ENCODE data around the gene CDK17. TPM values are rescaled to one million over a fixed set of nuclear protein-coding genes. Genes with fewer than 3 reads are reported as not detected.

CDK17 gene
- total RNA-seq, 1 donor from 2014 or later: 33.8 TPM

GRCh38 chr12:96247563-96247962 is 152.7 kb downstream of the CDK17 start:
- no peak for TF ChIP-seq CTCF (IDR thresholded peaks at IDR 0.05)
- H3K9me3 Mint-ChIP-seq (ENCODE audit: unreplicated experiment): no peaks in the 10 kb centered on the region
- peak overlapping the region; percentile 20 for H3K27ac Mint-ChIP-seq (ENCODE audit: unreplicated experiment)
- no peak for DNase-seq (ENCODE audit: extremely low spot score, unreplicated experiment)
- H3K4me1 Mint-ChIP-seq (ENCODE audit: unreplicated experiment): peaks cover 29% of the 10 kb centered on the region
- no peak overlapping the region for H3K4me3 Mint-ChIP-seq (ENCODE audit: unreplicated experiment)
- H3K36me3 Mint-ChIP-seq (ENCODE audit: unreplicated experiment): peaks cover 49% of the 10 kb centered on the region
- H3K27me3 Mint-ChIP-seq (ENCODE audit: unreplicated experiment): no peaks in the 10 kb centered on the region

GRCh38 chr12:96246926-96247505 is 153.2 kb downstream of the CDK17 start:
- no peaks in the 10 kb centered on the region for H3K27me3 Mint-ChIP-seq (ENCODE audit: unreplicated experiment)
- H3K9me3 Mint-ChIP-seq (ENCODE audit: unreplicated experiment): no peaks in the 10 kb centered on the region
- H3K36me3 Mint-ChIP-seq (ENCODE audit: unreplicated experiment): peaks cover 44% of the 10 kb centered on the region
- H3K4me1 Mint-ChIP-seq (ENCODE audit: unreplicated experiment): peaks cover 32% of the 10 kb centered on the region
- no peak overlapping the region for H3K27ac Mint-ChIP-seq (ENCODE audit: unreplicated experiment)
- TF ChIP-seq CTCF (IDR thresholded peaks at IDR 0.05): no peak
- no peak overlapping the region for H3K4me3 Mint-ChIP-seq (ENCODE audit: unreplicated experiment)
- no peak for DNase-seq (ENCODE audit: extremely low spot score, unreplicated experiment)

GRCh38 chr12:96244826-96245225 is 155.4 kb downstream of the CDK17 start:
- DNase-seq (ENCODE audit: extremely low spot score, unreplicated experiment): no peak
- no peak overlapping the region for H3K27ac Mint-ChIP-seq (ENCODE audit: unreplicated experiment)
- H3K4me1 Mint-ChIP-seq (ENCODE audit: unreplicated experiment): peaks cover 42% of the 10 kb centered on the region
- no peak for TF ChIP-seq CTCF (IDR thresholded peaks at IDR 0.05)
- no peaks in the 10 kb centered on the region for H3K9me3 Mint-ChIP-seq (ENCODE audit: unreplicated experiment)
- H3K27me3 Mint-ChIP-seq (ENCODE audit: unreplicated experiment): no peaks in the 10 kb centered on the region
- H3K4me3 Mint-ChIP-seq (ENCODE audit: unreplicated experiment): no peak overlapping the region
- H3K36me3 Mint-ChIP-seq (ENCODE audit: unreplicated experiment): peaks cover 26% of the 10 kb centered on the region

- no peak for DNase-seq (ENCODE audit: extremely low spot score, unreplicated experiment)
- Mint-ChIP-seq H3K27ac (ENCODE audit: unreplicated experiment) (peak overlapping the region; percentile 80), H3K36me3 (ENCODE audit: unreplicated experiment) (peaks cover 16% of the 10 kb centered on the region), H3K9me3 (ENCODE audit: unreplicated experiment) (no peaks in the 10 kb centered on the region), H3K4me3 (ENCODE audit: unreplicated experiment) (no peak overlapping the region), H3K4me1 (ENCODE audit: unreplicated experiment) (peaks cover 55% of the 10 kb centered on the region), H3K27me3 (ENCODE audit: unreplicated experiment) (no peaks in the 10 kb centered on the region)
- TF ChIP-seq CTCF (IDR thresholded peaks at IDR 0.05): no peak
These were observed 157.6 kb downstream of the CDK17 start for GRCh38 chr12:96242597-96242996.

- Mint-ChIP-seq H3K4me1 (ENCODE audit: unreplicated experiment) (peaks cover 62% of the 10 kb centered on the region), H3K27ac (ENCODE audit: unreplicated experiment) (peak overlapping the region; percentile 64)
These were observed 158.4 kb downstream of the CDK17 start for GRCh38 chr12:96241846-96242256.

More at GRCh38 chr12:96241846-96242256, 158.4 kb downstream of the CDK17 start:
- no peak for TF ChIP-seq CTCF (IDR thresholded peaks at IDR 0.05)
- Mint-ChIP-seq H3K36me3 (ENCODE audit: unreplicated experiment) (peaks cover 8% of the 10 kb centered on the region), H3K27me3 (ENCODE audit: unreplicated experiment) (no peaks in the 10 kb centered on the region), H3K9me3 (ENCODE audit: unreplicated experiment) (no peaks in the 10 kb centered on the region), H3K4me3 (ENCODE audit: unreplicated experiment) (no peak overlapping the region)
- DNase-seq (ENCODE audit: extremely low spot score, unreplicated experiment): no peak
